WERI-Rb-1 (cell line): ENCODE data around the gene UGT1A8.
"Not testable (repeated sequence)": the region's sequence is repeated elsewhere in the genome, so short reads cannot be mapped to it uniquely, and the experiment has no call there.

Experiments
- DNase-seq: peaks from one replicate; pipeline ENCODE4 v3.0.0-alpha.2; 2020
- H3K27ac ChIP-seq: fragments of 250-450 bp; sonication (Bioruptor Pico); 2 replicates; pipeline ENCODE4 v1.5.1; 2020; ENCODE audit warnings: mild to moderate bottlenecking, moderate library complexity
- H3K27me3 ChIP-seq: fragments of 250-450 bp; sonication (Bioruptor Pico); 2 replicates; pipeline ENCODE4 v1.5.1; 2021; ENCODE audit warnings: mild to moderate bottlenecking, low read depth, moderate library complexity; ENCODE audit not compliant: insufficient read depth, severe bottlenecking
- H3K36me3 ChIP-seq: fragments of 250-450 bp; sonication (Bioruptor Pico); 2 replicates; pipeline ENCODE4 v1.5.1; 2020; ENCODE audit warnings: mild to moderate bottlenecking, moderate library complexity
- H3K4me3 ChIP-seq: 2 replicates; pipeline ENCODE4 v1.5.1; 2011; ENCODE audit warnings: low read depth, mild to moderate bottlenecking, control low read depth, low read length
- H3K9me3 ChIP-seq: fragments of 250-450 bp; sonication (Bioruptor Pico); 2 replicates; pipeline ENCODE4 v1.5.1; 2021; ENCODE audit warnings: mild to moderate bottlenecking, moderate library complexity; ENCODE audit not compliant: severe bottlenecking
- CTCF ChIP-seq: IDR thresholded peaks from 2 replicates; pipeline ENCODE4 v1.5.1; 2011; ENCODE audit warnings: low read depth, mild to moderate bottlenecking, control low read depth, inconsistent platforms, low read length

The UGT1A8 gene

GRCh38 chr2:233700028-233700635 is 82.7 kb downstream of the UGT1A8 start:
- H3K27ac ChIP-seq: no peak overlapping the region
- TF ChIP-seq CTCF: no peak
- H3K36me3 ChIP-seq: no peaks in the 10 kb centered on the region
- DNase-seq: no peak
- no peaks in the 10 kb centered on the region for H3K27me3 ChIP-seq
- H3K9me3 ChIP-seq: peaks cover 2% of the 10 kb centered on the region
- no peak overlapping the region for H3K4me3 ChIP-seq

GRCh38 chr2:233700842-233701241 is 83.4 kb downstream of the UGT1A8 start:
- H3K27ac ChIP-seq, DNase-seq, H3K4me3 ChIP-seq, H3K27me3 ChIP-seq, H3K36me3 ChIP-seq, H3K9me3 ChIP-seq: not testable (repeated sequence)

DNA sequence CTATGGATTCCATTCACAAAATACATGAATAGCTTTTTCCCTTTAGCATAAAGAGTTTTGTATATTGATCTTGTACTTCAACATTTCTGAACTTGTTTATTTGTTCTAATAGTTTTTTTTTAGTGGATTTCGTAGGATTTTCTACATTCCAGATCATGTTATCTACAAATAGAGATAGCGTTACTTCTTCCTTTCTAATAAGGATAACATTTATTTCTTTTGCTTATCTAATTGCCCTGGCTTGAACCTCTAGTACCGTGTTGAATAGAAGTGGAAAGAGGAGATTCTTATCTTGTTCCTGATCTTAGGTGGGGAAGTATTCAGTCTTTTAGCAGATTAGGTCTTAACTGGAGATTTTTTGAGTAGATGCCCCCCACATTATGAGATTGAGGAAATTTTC is 84.8 kb downstream of the UGT1A8 start:
- Histone ChIP-seq H3K27me3 (no peaks in the 10 kb centered on the region), H3K9me3 (peaks cover 2% of the 10 kb centered on the region), H3K4me3 (no peak overlapping the region), H3K27ac (no peak overlapping the region), H3K36me3 (no peaks in the 10 kb centered on the region)
- DNase-seq: no peak
- no peak for TF ChIP-seq CTCF

DNA sequence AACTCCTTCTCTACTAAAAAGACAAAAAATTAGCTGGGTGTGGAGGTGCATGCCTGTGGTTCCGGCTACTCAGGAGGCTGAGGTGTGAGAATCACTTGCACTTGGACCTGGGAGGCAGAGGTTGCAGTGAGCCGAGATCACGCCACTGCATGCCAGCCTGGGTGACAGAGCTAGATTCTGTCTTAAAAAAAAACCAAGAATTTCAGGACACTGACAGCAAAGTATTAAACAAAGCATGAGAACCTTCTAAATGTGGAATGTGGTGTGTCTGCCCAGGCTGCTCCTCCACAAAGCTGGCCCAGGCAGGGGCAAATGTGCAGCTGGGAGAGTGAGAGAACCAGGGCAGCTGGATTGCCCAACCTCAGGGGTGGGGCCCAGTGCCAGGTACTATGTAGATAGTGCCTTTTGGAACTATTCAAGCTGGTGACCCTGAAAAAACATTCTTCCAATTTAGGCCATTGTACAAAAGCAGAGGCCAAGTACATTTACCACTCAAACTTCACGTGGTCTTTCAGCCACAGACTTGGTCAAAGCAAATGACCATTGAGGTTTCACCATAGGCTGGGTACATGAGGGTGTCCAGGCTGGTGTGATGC is 88.6 kb downstream of the UGT1A8 start:
- Histone ChIP-seq H3K9me3 (peaks cover under 1% of the 10 kb centered on the region), H3K36me3 (no peaks in the 10 kb centered on the region), H3K27me3 (no peaks in the 10 kb centered on the region), H3K4me3 (no peak overlapping the region), H3K27ac (no peak overlapping the region)
- no peak for DNase-seq
- no peak for TF ChIP-seq CTCF

- no peaks in the 10 kb centered on the region for H3K27me3 ChIP-seq
- no peaks in the 10 kb centered on the region for H3K36me3 ChIP-seq
- no peak for DNase-seq
- no peak overlapping the region for H3K27ac ChIP-seq
- no peak for TF ChIP-seq CTCF
- H3K9me3 ChIP-seq: no peaks in the 10 kb centered on the region
- no peak overlapping the region for H3K4me3 ChIP-seq
These were observed 89.3 kb downstream of the UGT1A8 start for GRCh38 chr2:233706720-233707119.

DNA sequence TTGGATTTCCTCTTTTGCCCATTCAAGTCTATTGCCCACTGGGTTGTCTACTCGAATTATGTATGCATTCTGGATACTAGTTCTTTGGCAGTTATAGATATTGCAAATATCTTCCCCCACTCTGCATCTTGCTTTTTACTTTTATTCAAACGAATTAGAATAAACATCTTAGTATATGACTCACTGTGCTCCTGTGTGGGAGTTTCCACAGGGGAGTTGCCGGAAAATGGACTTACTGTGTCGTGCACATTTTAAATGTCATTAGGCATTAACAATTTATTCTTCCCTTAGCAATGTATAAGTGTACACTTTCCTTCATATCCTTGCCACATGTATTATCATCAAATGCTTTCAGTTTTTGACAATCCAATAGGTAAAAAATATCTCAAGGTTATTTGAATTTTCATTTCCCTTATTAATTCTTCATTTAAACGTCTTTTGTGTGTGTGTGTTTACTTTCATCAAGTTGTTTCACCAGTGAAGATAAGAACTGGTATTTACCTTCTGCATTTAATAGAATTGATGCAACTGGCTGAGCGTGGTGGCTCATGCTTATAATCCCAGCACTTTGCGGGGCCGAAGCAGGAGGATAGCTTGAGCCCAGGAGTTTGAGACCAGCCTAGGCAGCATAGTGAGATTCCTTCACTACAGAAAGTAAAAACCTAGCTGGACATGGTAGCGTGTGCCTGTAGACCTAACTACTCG is 90.7 kb downstream of the UGT1A8 start:
- Histone ChIP-seq H3K27ac (no peak overlapping the region), H3K27me3 (no peaks in the 10 kb centered on the region), H3K36me3 (no peaks in the 10 kb centered on the region), H3K4me3 (no peak overlapping the region), H3K9me3 (no peaks in the 10 kb centered on the region)
- TF ChIP-seq CTCF: no peak
- DNase-seq: no peak
